HL-60 (cell line): ENCODE measurements around the gene SMAP1.

Source experiments
- DNase-seq, 2 experiments: peaks; one replicate each; pipeline ENCODE4 v3.0.0-alpha.2; 2010 to 2020; ENCODE audit warnings: low read depth in 1 of 2, low spot score in 1 of 2
- H3K27ac ChIP-seq: fragments of 250-450 bp; sonication (Bioruptor Pico); replicated peaks from 2 replicates; pipeline ENCODE4 v1.5.1; 2020; ENCODE audit warnings: mild to moderate bottlenecking, moderate library complexity
- H3K27me3 ChIP-seq: fragments of 250-450 bp; sonication (Bioruptor Pico); 2 replicates; pipeline ENCODE4 v1.5.1; 2021; ENCODE audit warnings: mild to moderate bottlenecking, moderate library complexity; ENCODE audit not compliant: insufficient read depth, poor library complexity, severe bottlenecking
- H3K4me3 ChIP-seq: replicated peaks from 2 replicates; pipeline ENCODE4 v1.5.1; 2011; ENCODE audit warnings: mild to moderate bottlenecking, control low read depth, low read length; ENCODE audit not compliant: insufficient read depth
- GABPA ChIP-seq: IDR thresholded peaks from 2 replicates; pipeline ENCODE4 v1.6.1; 2012; ENCODE audit warnings: low read depth
- POLR2AphosphoS5 ChIP-seq: IDR thresholded peaks from 2 replicates; pipeline ENCODE4 v1.6.1; 2012; ENCODE audit warnings: low read depth
- SPI1 ChIP-seq: IDR thresholded peaks from 2 replicates; pipeline ENCODE4 v1.6.1; 2012; ENCODE audit warnings: low read depth, mild to moderate bottlenecking, borderline replicate concordance
- TF ChIP-seq, protein P1 (sequence below): IDR thresholded peaks from 2 replicates; pipeline ENCODE4 v1.6.1; 2012; ENCODE audit warnings: low read depth; ENCODE audit not compliant: insufficient replicate concordance
- TF ChIP-seq, protein P2 (sequence below): IDR thresholded peaks from one replicate; pipeline ENCODE4 v1.5.1; 2011; ENCODE audit warnings: low read length, control low read depth, inconsistent platforms; ENCODE audit not compliant: insufficient read depth

The SMAP1 gene

DNA sequence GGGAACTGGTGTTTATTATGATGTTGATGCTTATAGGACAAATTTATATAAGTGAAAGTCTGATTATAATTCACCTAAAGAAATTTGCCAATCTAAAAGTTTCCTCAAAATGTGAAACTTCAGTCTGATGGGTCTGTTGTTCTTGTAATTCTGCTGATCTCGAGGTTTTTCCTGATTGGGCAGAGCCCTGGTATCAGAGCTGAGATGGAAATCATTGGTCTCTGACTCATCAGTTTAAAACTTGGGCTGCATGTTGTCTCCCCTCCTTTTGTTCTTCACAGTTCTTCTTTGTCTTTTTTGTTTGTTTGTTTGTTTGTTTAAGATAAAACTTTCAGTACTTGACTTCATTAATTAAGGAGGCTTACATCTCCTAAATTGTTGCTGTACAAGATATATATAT, 5.9 kb downstream of the SMAP1 start:
- Histone ChIP-seq H3K27me3 (no peaks in the 10 kb centered on the region), H3K27ac (no peak overlapping the region), H3K4me3 (no peak overlapping the region)
- no peak for DNase-seq
- TF ChIP-seq GABPA (no peak), POLR2AphosphoS5 (no peak), SPI1 (no peak)
- TF ChIP-seq, protein P1, sequence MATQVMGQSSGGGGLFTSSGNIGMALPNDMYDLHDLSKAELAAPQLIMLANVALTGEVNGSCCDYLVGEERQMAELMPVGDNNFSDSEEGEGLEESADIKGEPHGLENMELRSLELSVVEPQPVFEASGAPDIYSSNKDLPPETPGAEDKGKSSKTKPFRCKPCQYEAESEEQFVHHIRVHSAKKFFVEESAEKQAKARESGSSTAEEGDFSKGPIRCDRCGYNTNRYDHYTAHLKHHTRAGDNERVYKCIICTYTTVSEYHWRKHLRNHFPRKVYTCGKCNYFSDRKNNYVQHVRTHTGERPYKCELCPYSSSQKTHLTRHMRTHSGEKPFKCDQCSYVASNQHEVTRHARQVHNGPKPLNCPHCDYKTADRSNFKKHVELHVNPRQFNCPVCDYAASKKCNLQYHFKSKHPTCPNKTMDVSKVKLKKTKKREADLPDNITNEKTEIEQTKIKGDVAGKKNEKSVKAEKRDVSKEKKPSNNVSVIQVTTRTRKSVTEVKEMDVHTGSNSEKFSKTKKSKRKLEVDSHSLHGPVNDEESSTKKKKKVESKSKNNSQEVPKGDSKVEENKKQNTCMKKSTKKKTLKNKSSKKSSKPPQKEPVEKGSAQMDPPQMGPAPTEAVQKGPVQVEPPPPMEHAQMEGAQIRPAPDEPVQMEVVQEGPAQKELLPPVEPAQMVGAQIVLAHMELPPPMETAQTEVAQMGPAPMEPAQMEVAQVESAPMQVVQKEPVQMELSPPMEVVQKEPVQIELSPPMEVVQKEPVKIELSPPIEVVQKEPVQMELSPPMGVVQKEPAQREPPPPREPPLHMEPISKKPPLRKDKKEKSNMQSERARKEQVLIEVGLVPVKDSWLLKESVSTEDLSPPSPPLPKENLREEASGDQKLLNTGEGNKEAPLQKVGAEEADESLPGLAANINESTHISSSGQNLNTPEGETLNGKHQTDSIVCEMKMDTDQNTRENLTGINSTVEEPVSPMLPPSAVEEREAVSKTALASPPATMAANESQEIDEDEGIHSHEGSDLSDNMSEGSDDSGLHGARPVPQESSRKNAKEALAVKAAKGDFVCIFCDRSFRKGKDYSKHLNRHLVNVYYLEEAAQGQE: no peak
- TF ChIP-seq, protein P2, sequence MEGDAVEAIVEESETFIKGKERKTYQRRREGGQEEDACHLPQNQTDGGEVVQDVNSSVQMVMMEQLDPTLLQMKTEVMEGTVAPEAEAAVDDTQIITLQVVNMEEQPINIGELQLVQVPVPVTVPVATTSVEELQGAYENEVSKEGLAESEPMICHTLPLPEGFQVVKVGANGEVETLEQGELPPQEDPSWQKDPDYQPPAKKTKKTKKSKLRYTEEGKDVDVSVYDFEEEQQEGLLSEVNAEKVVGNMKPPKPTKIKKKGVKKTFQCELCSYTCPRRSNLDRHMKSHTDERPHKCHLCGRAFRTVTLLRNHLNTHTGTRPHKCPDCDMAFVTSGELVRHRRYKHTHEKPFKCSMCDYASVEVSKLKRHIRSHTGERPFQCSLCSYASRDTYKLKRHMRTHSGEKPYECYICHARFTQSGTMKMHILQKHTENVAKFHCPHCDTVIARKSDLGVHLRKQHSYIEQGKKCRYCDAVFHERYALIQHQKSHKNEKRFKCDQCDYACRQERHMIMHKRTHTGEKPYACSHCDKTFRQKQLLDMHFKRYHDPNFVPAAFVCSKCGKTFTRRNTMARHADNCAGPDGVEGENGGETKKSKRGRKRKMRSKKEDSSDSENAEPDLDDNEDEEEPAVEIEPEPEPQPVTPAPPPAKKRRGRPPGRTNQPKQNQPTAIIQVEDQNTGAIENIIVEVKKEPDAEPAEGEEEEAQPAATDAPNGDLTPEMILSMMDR: no peak

DNA sequence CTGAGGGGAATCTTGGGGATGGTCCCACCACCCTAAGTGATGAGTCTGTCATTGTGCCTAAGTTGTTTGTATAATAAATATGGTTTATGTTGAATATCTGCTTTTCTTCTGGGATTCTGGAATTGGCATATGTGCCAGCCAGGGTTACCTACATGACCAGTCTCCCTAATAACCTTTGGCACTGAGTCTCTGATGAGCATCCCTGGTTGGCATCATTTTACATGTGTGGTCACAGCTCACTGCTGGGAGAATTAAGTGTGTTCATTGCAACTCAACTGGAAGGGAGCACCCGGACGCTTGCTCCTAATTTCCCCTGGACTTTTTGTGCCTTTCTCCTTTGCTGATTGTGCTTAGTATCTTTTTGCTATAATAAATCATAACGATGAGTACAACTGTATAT, 8.1 kb downstream of the SMAP1 start:
- Histone ChIP-seq H3K27me3 (no peaks in the 10 kb centered on the region), H3K4me3 (no peak overlapping the region), H3K27ac (no peak overlapping the region)
- DNase-seq: no peak
- no peak for TF ChIP-seq POLR2AphosphoS5
- TF ChIP-seq, protein P2: no peak
- TF ChIP-seq, protein P1: no peak

DNA sequence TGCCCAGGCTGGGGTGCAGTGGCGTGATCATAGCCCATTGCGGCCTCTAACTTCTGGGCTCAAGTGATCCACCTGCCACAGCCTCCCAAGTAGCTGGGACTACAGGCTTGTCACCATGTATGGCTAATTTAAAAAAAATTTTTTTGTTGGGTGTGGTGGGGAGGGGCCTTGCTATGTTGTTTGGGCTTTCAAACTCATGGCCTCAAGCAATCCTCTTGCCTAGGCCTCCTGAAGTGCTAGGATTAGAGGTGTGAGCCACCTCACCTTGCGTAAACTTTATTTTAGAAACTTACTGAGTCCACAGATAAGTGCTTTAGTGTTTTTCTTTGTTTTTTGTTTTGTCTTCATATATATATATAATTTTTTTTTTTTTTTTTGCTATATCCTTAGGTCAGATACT, 9.1 kb downstream of the SMAP1 start:
- no peak overlapping the region for H3K4me3 ChIP-seq
- no peak for DNase-seq
- TF ChIP-seq, protein P2: no peak
- TF ChIP-seq GABPA (no peak), SPI1 (no peak), POLR2AphosphoS5 (no peak)
- TF ChIP-seq, protein P1: no peak
- no peaks in the 10 kb centered on the region for H3K27me3 ChIP-seq
- no peak overlapping the region for H3K27ac ChIP-seq
